ENCODE results near the gene ANKRD13C.
A peak's percentile ranks its signal among the peaks of the same experiment; 100 is the strongest.

The ANKRD13C gene

GRCh38 chr1:70211541-70211940 lies 143.0 kb downstream of the ANKRD13C start:
- no peak for ATAC-seq

GRCh38 chr1:70210820-70211219 lies 143.7 kb downstream of the ANKRD13C start:
- ATAC-seq: peak in 1 of 2 donors; percentile 72

All from activated CD4-positive, CD25-positive, alpha-beta regulatory T cell treated with anti-CD3 and anti-CD28 coated beads, Interleukin-2, amount 50 U/mL, for 24 hours (primary cell).